Epithelial cell of alveolus of lung (primary cell): ENCODE results near the gene OR10W1. TPM values are rescaled to one million over a fixed set of nuclear protein-coding genes. Genes with fewer than 3 reads are reported as not detected.

Source experiments
- total RNA-seq: library from RNA; depleted of rRNA; stranded (reverse); fragments of >200 nt; gene quantifications from 2 replicates; pipeline ENCODE4 v1.2.1, GENCODE V29; 2015

The OR10W1 gene
- total RNA-seq: not detected in 2 replicates

GRCh38 chr11:58268142-58268541 lies at the start of gene OR10W1:
Gene OR10W1, minus strand, starts transcription at chr11:58268260. Its CDS starts 402 bp downstream, at chr11:58267858.

Other genes starting within 250 kb of the OR10W1 start
- not detected in 2 replicates for gene OR9Q1, start 244.4 kb downstream of the OR10W1 start, total RNA-seq
- not detected in 2 replicates for gene OR6Q1, start 237.3 kb downstream of the OR10W1 start, total RNA-seq
- not detected in 2 replicates for gene OR9I1, start 142.7 kb downstream of the OR10W1 start, total RNA-seq
- not detected in 2 replicates for gene OR9Q2, start 79.2 kb downstream of the OR10W1 start, total RNA-seq
- not detected in 2 replicates for gene OR1S2, start 64.1 kb downstream of the OR10W1 start, total RNA-seq
- not detected in 2 replicates for gene OR1S1, start 55.5 kb downstream of the OR10W1 start, total RNA-seq
- not detected in 2 replicates for gene OR10Q1, start 39.3 kb downstream of the OR10W1 start, total RNA-seq
- not detected in 2 replicates for gene OR5B17, start 90.8 kb upstream of the OR10W1 start, total RNA-seq
- not detected in 2 replicates for gene OR5B3, start 138.6 kb upstream of the OR10W1 start, total RNA-seq
- not detected in 2 replicates for gene OR5B2, start 159.9 kb upstream of the OR10W1 start, total RNA-seq
- not detected in 2 replicates for gene OR5B12, start 174.0 kb upstream of the OR10W1 start, total RNA-seq
- not detected in 2 replicates for gene OR5B21, start 239.8 kb upstream of the OR10W1 start, total RNA-seq